A549 (cell line): ENCODE results near the gene AIMP2. TPM values are rescaled to one million over a fixed set of nuclear protein-coding genes. Genes with fewer than 3 reads are reported as not detected.

Experiments
- ATAC-seq, 2 experiments: fragments of 200-7000 bp in 1 of 2; fragments of >200 bp in 1 of 2; cut with Nextera tagmentation in 1 of 2; cut with Tn5 transposase in 1 of 2; 3 replicates each; pipeline versions ENCODE4 v1.8.0 to v1.9.1; 2018 to 2020; ENCODE audit warnings: mild to moderate bottlenecking in 1 of 2, moderate library complexity in 1 of 2
- CTCF ChIA-PET: fragments of 300-600 bp; sonication (Branson Sonifier 250); formaldehyde crosslinking; extraction: SDS; loops from one replicate; lab custom pipeline; 2021; ENCODE audit warnings: antibody characterized with exemption, inconsistent platforms; lab: Yijun Ruan, JAX
- POLR2A ChIA-PET: fragments of 350-600 bp; formaldehyde crosslinking; extraction: SDS; loops from one replicate; lab custom pipeline; 2021; ENCODE audit warnings: antibody characterized with exemption, inconsistent platforms; lab: Yijun Ruan, JAX
- DNase-seq, 2 experiments: peaks; one replicate each; pipeline versions ENCODE4 v3.0.0 to v3.0.0-alpha.2; 2011 to 2016; ENCODE audit warnings: low read depth in 1 of 2, low spot score in 1 of 2
- FAIRE-seq: peaks from 2 replicates; lab custom pipeline; 2011; peaks lifted over from hg19 to GRCh38; lab: Jason Lieb, UNC
- H3K27ac ChIP-seq, 2 experiments: fragments of >200 bp; sonication (Bioruptor Twin); formaldehyde crosslinking; 3 replicates each; pipeline ENCODE4 v1.5.1; 2016 to 2017
- H3K4me1 ChIP-seq: fragments of >200 bp; sonication (Bioruptor Twin); formaldehyde crosslinking; 3 replicates; pipeline ENCODE4 v1.6.1; 2016
- H3K4me2 ChIP-seq: fragments of >200 bp; sonication (Bioruptor Twin); formaldehyde crosslinking; 3 replicates; pipeline ENCODE4 v1.6.1; 2016
- H3K4me3 ChIP-seq: fragments of >200 bp; sonication (Bioruptor Twin); formaldehyde crosslinking; 3 replicates; pipeline ENCODE4 v1.5.1; 2016
- H3K9me3 ChIP-seq: fragments of >200 bp; sonication (Bioruptor Twin); formaldehyde crosslinking; 3 replicates; pipeline ENCODE4 v1.6.1; 2016
- CBX8 ChIP-seq: fragments of 200-600 bp; sonication (generic); IDR thresholded peaks from 2 replicates; pipeline ENCODE4 v1.6.1; 2016
- E2F6 ChIP-seq: IDR thresholded peaks from 2 replicates; pipeline ENCODE4 v1.6.1; 2012; ENCODE audit warnings: low read depth, borderline replicate concordance
- EHF ChIP-seq: fragments of 250-450 bp; sonication (Bioruptor Pico); IDR thresholded peaks from 2 replicates; pipeline ENCODE4 v1.5.0; 2020; ENCODE audit warnings: mild to moderate bottlenecking
- ELK1 ChIP-seq: fragments of 150-350 bp; IDR thresholded peaks from 2 replicates; pipeline ENCODE4 v1.6.1; 2014; ENCODE audit warnings: low read depth, mild to moderate bottlenecking, low read length
- FOXS1 ChIP-seq: fragments of 250-450 bp; sonication (Bioruptor Pico); IDR thresholded peaks from 2 replicates; pipeline ENCODE4 v1.5.0; 2020; ENCODE audit warnings: mild to moderate bottlenecking, moderate library complexity
- JUNB ChIP-seq: fragments of >200 bp; sonication (Bioruptor Twin); formaldehyde crosslinking; IDR thresholded peaks from 2 replicates; pipeline ENCODE4 v1.6.1; 2016
- MAFK ChIP-seq: fragments of 450-650 bp; IDR thresholded peaks from 2 replicates; pipeline ENCODE4 v1.6.1; 2014; ENCODE audit not compliant: partially characterized antibody
- PBX3 ChIP-seq: IDR thresholded peaks from 2 replicates; pipeline ENCODE4 v1.6.1; 2012
- POLR2AphosphoS2 ChIP-seq: conservative IDR thresholded peaks from 2 replicates; pipeline ENCODE4 v1.6.1; 2012; ENCODE audit warnings: low read length, improper control_type of control experiment, inconsistent platforms
- SMC3 ChIP-seq: fragments of >200 bp; sonication (Bioruptor Twin); formaldehyde crosslinking; IDR thresholded peaks from 3 replicates; pipeline ENCODE4 v1.6.1; 2018; ENCODE audit warnings: inconsistent platforms
- SREBF2 ChIP-seq: fragments of 450-650 bp; IDR thresholded peaks from 2 replicates; pipeline ENCODE4 v1.6.1; 2014; ENCODE audit warnings: mild to moderate bottlenecking, moderate library complexity
- USF2 ChIP-seq: fragments of 450-650 bp; IDR thresholded peaks from 2 replicates; pipeline ENCODE4 v1.6.1; 2014; ENCODE audit warnings: antibody characterized with exemption
- ZC3H11A ChIP-seq: fragments of 450-650 bp; IDR thresholded peaks from 2 replicates; pipeline ENCODE4 v1.6.1; 2014; ENCODE audit warnings: antibody characterized with exemption, mild to moderate bottlenecking
- ZFP36 ChIP-seq: fragments of 450-650 bp; IDR thresholded peaks from 2 replicates; pipeline ENCODE4 v1.6.1; 2014; ENCODE audit warnings: borderline replicate concordance; ENCODE audit not compliant: partially characterized antibody
- ZNF302 ChIP-seq: fragments of 250-450 bp; sonication (Bioruptor Pico); IDR thresholded peaks from 2 replicates; pipeline ENCODE4 v1.9.0; 2021; ENCODE audit warnings: inconsistent platforms, mild to moderate bottlenecking, moderate library complexity
- WGBS: methylation state at CpG from one replicate; pipeline ENCODE4 v1.1.6; 2017; ENCODE audit errors: missing lambda C conversion rate; 5-methylcytosine and 5-hydroxymethylcytosine counted together
- polyA plus RNA-seq, 4 experiments: library from polyadenylated mRNA; depleted of rRNA in 3 of 4; stranded (reverse); fragments of >200 nt; fragmentation: RNase III in 1 of 4; extraction: RNeasy Plus Mini Kit Qiagen cat#74134 plus additional on column Dnase treatment in 1 of 4; gene quantifications; 2 replicates in 3 of 4; 3 replicates in 1 of 4; pipeline ENCODE4 v1.2.3, GENCODE V29; 2011 to 2017

AIMP2 gene
- polyA plus RNA-seq, 2 of the 4 experiments (the other 2 are of a cell fraction): 82.0 to 128 TPM

- ChIA-PET POLR2A (interaction anchor here (0.7 to 1.1 kb wide), 3 partner anchors 8 to 240 kb away, joined by 4 to 9 read pairs (median 6); partner anchors contain the start of genes AIMP2 and PMS2), CTCF (interaction anchor here (0.6 to 1.2 kb wide), 7 partner anchors 20 to 86 kb away, joined by 3 to 4 read pairs (median 3); no protein-coding TSS in a partner anchor)
- TF ChIP-seq FOXS1: no peak
- TF ChIP-seq POLR2AphosphoS2: no peak
- TF ChIP-seq USF2: no peak
- no peak for TF ChIP-seq ZFP36
- no peak for TF ChIP-seq MAFK
- no peak for TF ChIP-seq EHF (CRISPR knock-in tag)
- no peak for TF ChIP-seq SMC3
- no peak for TF ChIP-seq PBX3
- no peak for TF ChIP-seq ELK1
- no peak overlapping the region for H3K27ac ChIP-seq
- peaks cover 8% of the 10 kb centered on the region; the same call in 2 of the 3 replicates for H3K4me1 ChIP-seq
- H3K9me3 ChIP-seq: no peaks in the 10 kb centered on the region
- no peak for ATAC-seq
- no peak overlapping the region for H3K4me2 ChIP-seq
- H3K4me3 ChIP-seq: no peak overlapping the region
- 94% methylated on average over 11 of the region's 11 CpGs for WGBS
- FAIRE-seq: no peak
- no peak for DNase-seq
These were observed 11.6 kb downstream of the AIMP2 start for GRCh38 chr7:6020371-6021286.

GRCh38 chr7:6022707-6023106 lies 13.6 kb downstream of the AIMP2 start:
- no peak for TF ChIP-seq SREBF2
- TF ChIP-seq JUNB: no peak
- TF ChIP-seq ZNF302 (CRISPR knock-in tag): no peak
- TF ChIP-seq PBX3: no peak
- no peak for TF ChIP-seq CBX8
- TF ChIP-seq ZC3H11A: no peak
- TF ChIP-seq ELK1: no peak
- no peak for TF ChIP-seq E2F6
- TF ChIP-seq, all 56 proteins: peak for 0
- FAIRE-seq (no peak), ATAC-seq (no peak), DNase-seq (no peak)
- 96% methylated on average over 3 of the region's 3 CpGs for WGBS
- no peak overlapping the region for H3K4me2 ChIP-seq
- H3K9me3 ChIP-seq: no peaks in the 10 kb centered on the region
- POLR2A ChIA-PET: interaction anchor here (1.4 kb wide), 1 partner anchor 13 kb away, joined by 6 read pairs; the partner anchor contains the start of genes AIMP2 and PMS2
- CTCF ChIA-PET: interaction anchor here (1.0 to 2.5 kb wide), 5 partner anchors 9 to 84 kb away, joined by 3 to 7 read pairs (median 3); no protein-coding TSS in a partner anchor
- H3K4me3 ChIP-seq: no peak overlapping the region
- H3K4me1 ChIP-seq: no peaks in the 10 kb centered on the region
- no peak overlapping the region for H3K27ac ChIP-seq
